Measurements from ENCODE around the gene ALPG.
A peak's percentile ranks its signal among the peaks of the same experiment; 100 is the strongest.
"Not testable (repeated sequence)": the region's sequence is repeated elsewhere in the genome, so short reads cannot be mapped to it uniquely, and the experiment has no call there.

Gene ALPG

DNA sequence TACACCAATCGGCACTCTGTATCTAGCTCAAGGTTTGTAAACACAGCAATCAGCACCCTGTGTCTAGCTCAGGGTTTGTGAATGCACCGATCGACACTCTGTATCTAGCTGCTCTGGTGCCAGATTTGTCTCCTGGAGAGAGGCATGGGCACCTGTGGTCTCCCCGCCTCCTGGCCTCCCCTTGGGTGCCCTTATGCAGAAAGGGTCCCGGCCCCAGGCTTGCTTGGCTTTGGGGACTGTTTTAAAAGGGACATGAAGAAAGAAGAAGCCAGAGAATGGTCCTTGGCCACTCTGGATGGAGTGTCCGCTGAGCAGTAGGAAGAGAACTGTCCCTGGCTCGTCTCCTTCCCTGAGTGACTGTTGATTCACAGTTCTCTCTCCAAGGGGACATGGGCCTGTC lies 39.6 kb upstream of the ALPG start:
- peaks cover 6% of the 10 kb centered on the region; the same call in 1 of the 2 replicates for H4K20me1 ChIP-seq
- peaks cover 77% of the 10 kb centered on the region for H3K4me1 ChIP-seq
- no peaks in the 10 kb centered on the region for H3K27me3 ChIP-seq
- TF ChIP-seq Cebpa-rat (IDR thresholded peaks at IDR 0.05), result no peak
- peaks cover 5% of the 10 kb centered on the region for H3K9me3 ChIP-seq
- no peaks in the 10 kb centered on the region for H3K36me3 ChIP-seq
- no peak overlapping the region for H3K27ac ChIP-seq
- no peak overlapping the region for H3K9ac ChIP-seq
- H3K4me3 ChIP-seq, result no peak overlapping the region
- H3K4me2 ChIP-seq, result no peak overlapping the region

DNA sequence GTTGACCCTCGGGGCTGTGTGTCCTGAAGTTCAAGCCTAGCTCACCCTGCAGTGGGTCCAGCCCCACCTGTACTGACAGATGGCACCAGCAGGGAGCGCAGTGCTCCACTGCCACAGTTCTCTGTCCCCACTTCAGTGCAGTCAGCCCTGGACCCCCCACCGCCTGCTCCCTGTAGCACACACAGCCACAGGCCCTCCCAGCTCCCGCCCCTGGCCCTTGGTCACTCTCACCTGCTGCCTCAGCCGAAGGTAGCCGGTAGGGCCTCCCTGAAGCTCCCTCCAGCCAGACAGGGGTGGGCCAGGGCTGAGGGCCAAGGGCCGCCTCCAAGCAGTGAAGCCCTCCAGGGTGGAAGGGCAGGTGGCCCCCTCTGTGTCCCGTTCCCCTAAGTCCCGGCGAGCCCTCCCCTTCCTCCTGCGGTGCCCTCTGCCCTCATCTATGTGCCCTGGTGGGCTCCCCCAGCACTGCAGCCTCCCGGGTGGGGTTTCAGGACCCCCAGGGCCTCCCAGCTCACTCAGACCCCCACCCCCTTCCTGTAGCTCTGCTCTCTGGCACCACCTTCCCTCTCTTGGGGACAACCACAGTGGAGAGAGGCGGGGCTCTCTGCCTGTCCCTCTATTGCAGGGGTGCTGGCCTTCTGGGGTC lies 38.9 kb upstream of the ALPG start:
- Histone ChIP-seq H3K27me3 (no peaks in the 10 kb centered on the region), H3K4me3 (no peak overlapping the region), H3K9me3 (no peaks in the 10 kb centered on the region), H3K27ac (peak overlapping the region; percentile 46; the same call in 1 of the 2 replicates), H3K36me3 (no peaks in the 10 kb centered on the region), H3K4me2 (peak overlapping the region; percentile 40), H3K9ac (0 out of 2 replicates have a peak overlapping the region, but pooled peaks have one; percentile 19), H4K20me1 (peaks cover 6% of the 10 kb centered on the region; the same call in 1 of the 2 replicates), H3K4me1 (peaks cover 70% of the 10 kb centered on the region)
- TF ChIP-seq Cebpa-rat (IDR thresholded peaks at IDR 0.05), result no peak

DNA sequence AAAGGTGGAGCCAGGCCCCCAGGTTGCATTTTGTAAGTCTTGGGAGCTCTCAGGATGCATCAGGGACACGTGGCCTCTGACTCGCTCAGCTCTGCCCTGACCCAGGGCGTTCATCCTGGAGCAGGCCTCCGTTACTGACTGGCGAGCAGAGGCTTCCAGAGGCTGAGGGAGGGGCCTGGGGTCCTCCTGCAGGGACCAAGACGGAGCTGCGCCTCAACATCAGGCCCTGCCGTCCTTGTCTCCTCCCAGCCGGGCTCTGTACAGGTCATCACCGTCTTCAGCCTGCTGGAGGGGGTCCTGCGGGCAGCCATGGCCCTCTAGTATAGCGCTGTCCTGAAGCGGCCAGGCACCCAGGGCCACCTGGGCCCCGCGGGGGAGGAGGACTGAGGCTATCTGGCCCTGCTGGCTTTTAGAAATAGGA lies 38.3 kb upstream of the ALPG start:
- Histone ChIP-seq H3K36me3 (no peaks in the 10 kb centered on the region), H3K9ac (0 out of 2 replicates have a peak overlapping the region, but pooled peaks have one; percentile 19), H3K9me3 (no peaks in the 10 kb centered on the region), H3K4me3 (no peak overlapping the region), H3K27ac (no peak overlapping the region), H4K20me1 (peaks cover 4% of the 10 kb centered on the region; the same call in 1 of the 2 replicates), H3K27me3 (no peaks in the 10 kb centered on the region), H3K4me2 (peak overlapping the region; percentile 40; the same call in 1 of the 2 replicates), H3K4me1 (peaks cover 64% of the 10 kb centered on the region)
- TF ChIP-seq Cebpa-rat (IDR thresholded peaks at IDR 0.05), result no peak

DNA sequence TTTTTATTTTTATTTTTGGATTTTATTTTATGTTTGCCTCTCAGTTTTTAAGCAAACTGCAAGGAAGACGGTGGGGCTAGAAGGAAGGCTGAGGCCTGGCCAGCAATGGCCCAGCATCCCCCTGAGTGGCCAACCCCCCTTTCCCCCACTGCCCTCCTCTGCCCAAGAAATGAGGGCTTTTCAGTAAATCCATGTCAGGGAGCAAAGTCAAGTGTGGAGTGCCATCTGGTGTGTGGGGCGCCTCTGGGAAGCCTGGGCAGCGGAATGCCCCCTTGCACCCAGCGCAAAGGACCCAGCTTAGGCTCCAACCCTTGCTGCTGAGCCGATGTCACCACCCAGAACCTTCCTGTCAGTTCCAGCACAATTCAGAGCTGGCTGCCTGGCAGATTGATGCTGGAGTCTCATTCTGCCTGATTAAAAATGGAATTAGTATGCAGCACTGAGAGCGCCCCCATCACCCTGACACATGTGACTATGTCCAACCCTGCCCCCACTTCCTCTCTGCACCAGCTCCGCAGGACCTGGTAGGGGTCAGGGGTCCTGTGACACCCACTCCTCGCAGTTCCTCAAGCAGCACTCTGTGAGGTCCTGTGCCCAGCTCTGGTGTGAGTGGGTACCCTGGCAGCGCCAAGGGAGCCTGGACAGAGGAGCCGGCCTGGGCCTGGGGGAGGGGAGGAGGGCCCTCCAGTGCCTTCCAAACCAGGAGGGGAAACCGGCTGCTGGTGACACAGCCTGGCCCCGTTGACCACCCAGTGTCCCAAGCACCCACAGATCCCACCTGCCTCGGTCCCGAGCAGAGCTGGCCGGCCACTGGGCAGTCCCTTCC lies 37.3 kb upstream of the ALPG start:
- Histone ChIP-seq H3K4me2 (peak overlapping the region; percentile 54), H3K9me3 (no peaks in the 10 kb centered on the region), H3K4me1 (peaks cover 54% of the 10 kb centered on the region), H3K9ac (no peak overlapping the region; the same call in 1 of the 2 replicates), H3K27ac (no peak overlapping the region; the same call in 1 of the 2 replicates), H4K20me1 (no peaks in the 10 kb centered on the region), H3K4me3 (no peak overlapping the region), H3K36me3 (no peaks in the 10 kb centered on the region), H3K27me3 (no peaks in the 10 kb centered on the region)
- TF ChIP-seq Cebpa-rat (IDR thresholded peaks at IDR 0.05), result no peak

DNA sequence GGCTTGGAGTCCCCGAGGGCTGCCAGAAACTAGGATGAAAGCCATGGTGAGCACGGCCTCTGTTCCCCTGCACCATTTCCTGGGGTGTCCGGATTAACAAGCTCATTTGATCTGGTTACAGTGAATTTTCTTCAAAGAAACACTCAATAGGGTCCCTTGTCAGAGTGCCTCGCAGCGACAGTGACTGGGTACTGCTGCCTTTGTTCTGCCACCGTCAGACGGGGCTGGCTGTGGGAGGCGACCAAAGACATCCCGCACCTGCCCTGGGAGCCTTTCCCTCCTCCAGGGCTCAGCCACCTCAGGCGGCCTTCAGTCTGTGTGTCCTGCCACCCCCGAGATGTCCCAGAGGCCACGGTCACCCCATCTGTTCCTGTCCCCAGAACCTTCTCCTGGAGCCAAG lies 36.6 kb upstream of the ALPG start:
- not testable (repeated sequence) for H4K20me1 ChIP-seq, H3K4me3 ChIP-seq, H3K27ac ChIP-seq, H3K27me3 ChIP-seq, H3K9ac ChIP-seq, H3K9me3 ChIP-seq, H3K36me3 ChIP-seq
- peak overlapping the region; percentile 54 for H3K4me2 ChIP-seq
- H3K4me1 ChIP-seq, result peaks cover 47% of the 10 kb centered on the region

DNA sequence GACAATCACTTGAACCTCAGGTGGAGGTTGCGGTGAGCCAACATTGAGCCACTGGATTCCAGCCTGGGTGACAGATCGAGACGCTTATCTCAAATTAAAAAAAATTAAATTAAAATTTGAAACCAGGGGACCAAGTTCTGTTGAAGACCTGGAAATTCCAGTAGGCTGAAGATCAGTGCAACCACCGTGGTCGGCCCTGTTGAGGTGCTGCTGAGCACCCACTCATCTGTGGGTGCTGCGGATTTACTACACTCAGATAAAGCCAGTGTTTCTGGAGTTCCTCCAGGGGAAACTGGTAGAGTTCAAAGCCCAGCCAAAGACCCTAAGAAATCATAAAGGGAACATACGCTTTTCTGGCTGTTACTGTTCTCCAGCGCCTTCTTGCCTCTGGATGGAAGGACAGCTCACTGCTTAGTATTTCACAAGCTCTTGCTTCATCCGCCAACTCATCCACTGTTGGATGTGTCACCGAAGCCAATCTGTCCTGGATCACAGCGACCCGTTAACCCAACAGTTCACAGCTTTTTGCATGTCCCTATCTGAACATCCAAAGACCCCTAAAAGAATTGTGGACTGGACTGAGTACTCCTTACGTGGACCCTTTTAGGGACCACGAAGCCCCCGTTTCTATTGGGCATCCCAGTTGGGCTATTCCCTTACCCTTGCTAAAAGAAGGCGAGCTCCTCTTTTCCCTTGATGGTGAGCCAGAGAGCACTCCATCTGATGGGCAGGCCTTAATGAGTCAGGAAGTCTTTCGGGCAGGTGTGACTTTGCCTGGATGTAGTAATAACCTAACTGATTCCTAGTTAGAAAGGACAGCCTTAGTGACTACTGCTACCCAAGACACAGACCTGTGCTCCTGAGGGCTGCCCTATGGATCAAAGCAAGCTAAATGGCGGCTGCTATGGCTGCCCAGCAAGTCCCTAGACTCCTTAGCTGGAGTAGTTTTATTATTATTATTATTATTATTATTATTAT lies 34.1 kb upstream of the ALPG start:
- Histone ChIP-seq H3K9ac (no peak overlapping the region), H4K20me1 (no peaks in the 10 kb centered on the region), H3K27me3 (no peaks in the 10 kb centered on the region), H3K36me3 (no peaks in the 10 kb centered on the region), H3K4me2 (no peak overlapping the region), H3K9me3 (no peaks in the 10 kb centered on the region), H3K4me1 (peaks cover 45% of the 10 kb centered on the region), H3K27ac (no peak overlapping the region), H3K4me3 (no peak overlapping the region)
- TF ChIP-seq Cebpa-rat (IDR thresholded peaks at IDR 0.05), result no peak

DNA sequence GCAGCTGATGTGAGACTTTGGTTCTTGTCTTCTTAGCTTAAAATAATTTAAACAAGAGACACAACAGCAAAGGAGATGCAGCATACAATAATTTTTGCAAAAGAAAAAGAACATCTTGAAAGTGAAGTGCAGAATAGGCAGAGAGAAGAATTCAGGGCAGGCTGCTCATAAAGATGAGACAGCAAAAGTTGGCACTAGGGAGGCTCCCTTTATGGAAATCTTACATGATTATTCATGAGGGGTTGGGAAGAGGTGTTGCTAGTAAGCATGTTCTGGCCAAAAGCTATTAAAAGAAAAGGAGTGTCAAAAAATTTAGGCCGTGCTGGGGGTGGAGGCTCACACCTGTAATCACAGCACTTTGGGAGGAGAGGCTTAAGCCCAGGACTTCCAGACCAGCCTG lies 32.3 kb upstream of the ALPG start:
- no peak overlapping the region for H3K27ac ChIP-seq
- H3K4me1 ChIP-seq, result peaks cover 38% of the 10 kb centered on the region
- no peak overlapping the region for H3K4me3 ChIP-seq
- no peaks in the 10 kb centered on the region for H3K36me3 ChIP-seq
- H3K9ac ChIP-seq, result no peak overlapping the region
- H3K4me2 ChIP-seq, result no peak overlapping the region
- no peaks in the 10 kb centered on the region for H4K20me1 ChIP-seq
- H3K9me3 ChIP-seq, result no peaks in the 10 kb centered on the region
- no peak for TF ChIP-seq Cebpa-rat (IDR thresholded peaks at IDR 0.05)
- no peaks in the 10 kb centered on the region for H3K27me3 ChIP-seq

DNA sequence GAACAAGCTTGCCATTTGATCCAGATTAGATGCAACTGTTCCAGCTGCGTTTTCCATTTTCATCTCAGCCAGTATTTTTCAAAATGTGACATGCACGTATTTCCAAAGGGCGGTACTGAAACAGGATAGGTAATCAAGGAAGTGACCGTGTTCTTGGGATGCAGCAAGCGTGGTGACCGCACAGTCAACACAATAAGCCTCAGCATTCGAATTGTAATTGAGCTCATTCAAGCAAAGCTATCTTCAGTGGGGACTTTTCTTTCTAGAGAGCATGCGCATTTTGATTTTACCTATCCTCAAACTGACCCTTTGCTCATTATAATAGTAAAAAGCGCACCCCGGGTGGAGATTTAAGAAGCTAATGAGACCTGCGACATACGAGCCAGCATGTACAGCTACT lies 31.5 kb upstream of the ALPG start:
- no peak overlapping the region for H3K4me3 ChIP-seq
- H3K9me3 ChIP-seq, result no peaks in the 10 kb centered on the region
- no peak overlapping the region for H3K27ac ChIP-seq
- H3K9ac ChIP-seq, result no peak overlapping the region
- peaks cover 36% of the 10 kb centered on the region for H3K4me1 ChIP-seq
- H3K4me2 ChIP-seq, result no peak overlapping the region
- no peak for TF ChIP-seq Cebpa-rat (IDR thresholded peaks at IDR 0.05)
- no peaks in the 10 kb centered on the region for H4K20me1 ChIP-seq
- H3K27me3 ChIP-seq, result no peaks in the 10 kb centered on the region
- no peaks in the 10 kb centered on the region for H3K36me3 ChIP-seq

DNA sequence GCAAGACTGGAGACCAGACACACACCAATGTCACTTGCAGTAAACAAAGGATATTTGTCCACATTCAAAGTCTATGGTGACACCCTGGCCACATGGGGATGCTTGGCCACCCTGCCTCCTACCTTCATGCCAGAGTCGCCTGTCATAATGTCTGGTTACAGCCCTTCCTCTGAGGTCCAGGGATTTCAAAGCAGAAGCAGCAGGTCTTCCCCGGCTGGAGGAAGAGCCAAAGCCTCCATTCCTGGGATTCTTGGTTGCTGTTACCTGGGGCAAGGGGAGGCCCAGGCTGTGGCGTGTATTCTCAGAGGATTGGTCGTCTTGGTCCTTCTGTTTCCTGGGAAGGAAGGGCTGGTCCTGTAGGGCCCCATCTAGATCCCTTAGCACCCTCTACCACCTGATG lies 30.4 kb upstream of the ALPG start:
- Histone ChIP-seq H3K9ac (no peak overlapping the region), H3K9me3 (no peaks in the 10 kb centered on the region), H3K4me1 (peaks cover 37% of the 10 kb centered on the region), H3K4me2 (peak overlapping the region; percentile 54), H3K4me3 (no peak overlapping the region), H4K20me1 (no peaks in the 10 kb centered on the region), H3K27me3 (no peaks in the 10 kb centered on the region), H3K36me3 (no peaks in the 10 kb centered on the region), H3K27ac (no peak overlapping the region)
- TF ChIP-seq Cebpa-rat (IDR thresholded peaks at IDR 0.05), result no peak
